Measurements from ENCODE around the gene PRDX5.

Gene PRDX5

GRCh38 chr11:64284962-64285884, 32.7 kb upstream of the PRDX5 start, which contains the start of gene GPR137 (continued):
- TF ChIP-seq ZSCAN18 (tag by site-specific recombination; IDR thresholded peaks at IDR 0.05) (no peak), GFI1B (tag by site-specific recombination; IDR thresholded peaks at IDR 0.05) (no peak)

- no peaks in the 10 kb centered on the region; the same call in 1 of the 2 replicates for H3K4me1 ChIP-seq (ENCODE audit: control insufficient read depth, insufficient read depth, low read length)
- no peaks in the 10 kb centered on the region for H3K9me3 ChIP-seq (ENCODE audit: control insufficient read depth, insufficient read depth, low read depth, low read length)
- POLR2A ChIA-PET = interaction anchor here (0.6 to 3.5 kb wide), 6 partner anchors 13 to 101 kb away, joined by 3 to 41 read pairs (median 7); partner anchors contain the start of genes ESRRA, PRDX5, STIP1 and TRMT112
- peaks cover 9 to 46% of the 10 kb centered on the region in 2 experiments; a peak in 2 of 3 replicates for H3K36me3 ChIP-seq (ENCODE audit: control insufficient read depth in 2 of 2, insufficient read depth in 1 of 2, low read length in 2 of 2)
- CTCF ChIA-PET = interaction anchor here (0.5 to 1.5 kb wide), 5 partner anchors 11 to 69 kb away, joined by 3 to 6 read pairs (median 3); no protein-coding TSS in a partner anchor
- H3K4me3 ChIP-seq (ENCODE audit: low read depth, low read length) = peak overlapping the region; percentile 82
- peak overlapping the region; percentile 40; the same call in 1 of the 2 replicates for H3K27ac ChIP-seq (ENCODE audit: extremely low read depth, low read depth, low read length)
- TF ChIP-seq ZNF350 (tag by site-specific recombination; IDR thresholded peaks at IDR 0.05) (no peak), ZBTB48 (tag by site-specific recombination; IDR thresholded peaks at IDR 0.05) (no peak), ZBTB8A (tag by site-specific recombination; IDR thresholded peaks at IDR 0.05) (peak; percentile 59; the same call in 1 of the 2 replicates), BCL6B (tag by site-specific recombination; IDR thresholded peaks at IDR 0.05) (no peak), HIC1 (tag by site-specific recombination; IDR thresholded peaks at IDR 0.05) (peak; percentile 63), ZBTB20 (tag by site-specific recombination; IDR thresholded peaks at IDR 0.05) (0 out of 2 replicates have a peak, but pooled peaks have one; percentile 24), ZNF600 (tag by site-specific recombination; IDR thresholded peaks at IDR 0.05) (peak; percentile 81), TCF7L2 (IDR thresholded peaks at IDR 0.05; ENCODE audit: borderline replicate concordance, low read depth, low read length) (no peak), PATZ1 (tag by site-specific recombination; IDR thresholded peaks at IDR 0.05) (0 out of 2 replicates have a peak, but pooled peaks have one; percentile 34), ZNF18 (tag by site-specific recombination; IDR thresholded peaks at IDR 0.05) (no peak), KLF9 (tag by site-specific recombination; IDR thresholded peaks at IDR 0.05; ENCODE audit: low read depth) (no peak), ZNF830 (tag by site-specific recombination; IDR thresholded peaks at IDR 0.05; ENCODE audit: low read depth) (no peak), ZNF26 (tag by site-specific recombination; IDR thresholded peaks at IDR 0.05) (no peak), ZNF580 (tag by site-specific recombination; IDR thresholded peaks at IDR 0.05) (no peak), EGR2 (tag by site-specific recombination; IDR thresholded peaks at IDR 0.05; ENCODE audit: low read depth) (no peak), MEIS1 (CRISPR knock-in tag; IDR thresholded peaks at IDR 0.05; ENCODE audit: borderline replicate concordance) (no peak), ZNF311 (tag by site-specific recombination; IDR thresholded peaks at IDR 0.05; ENCODE audit: borderline replicate concordance) (no peak)
These were observed 31.8 kb upstream of the PRDX5 start for GRCh38 chr11:64285885-64286800.

All from HEK293 (cell line).